ENCODE data around the gene TRAP1.

Gene TRAP1

DNA sequence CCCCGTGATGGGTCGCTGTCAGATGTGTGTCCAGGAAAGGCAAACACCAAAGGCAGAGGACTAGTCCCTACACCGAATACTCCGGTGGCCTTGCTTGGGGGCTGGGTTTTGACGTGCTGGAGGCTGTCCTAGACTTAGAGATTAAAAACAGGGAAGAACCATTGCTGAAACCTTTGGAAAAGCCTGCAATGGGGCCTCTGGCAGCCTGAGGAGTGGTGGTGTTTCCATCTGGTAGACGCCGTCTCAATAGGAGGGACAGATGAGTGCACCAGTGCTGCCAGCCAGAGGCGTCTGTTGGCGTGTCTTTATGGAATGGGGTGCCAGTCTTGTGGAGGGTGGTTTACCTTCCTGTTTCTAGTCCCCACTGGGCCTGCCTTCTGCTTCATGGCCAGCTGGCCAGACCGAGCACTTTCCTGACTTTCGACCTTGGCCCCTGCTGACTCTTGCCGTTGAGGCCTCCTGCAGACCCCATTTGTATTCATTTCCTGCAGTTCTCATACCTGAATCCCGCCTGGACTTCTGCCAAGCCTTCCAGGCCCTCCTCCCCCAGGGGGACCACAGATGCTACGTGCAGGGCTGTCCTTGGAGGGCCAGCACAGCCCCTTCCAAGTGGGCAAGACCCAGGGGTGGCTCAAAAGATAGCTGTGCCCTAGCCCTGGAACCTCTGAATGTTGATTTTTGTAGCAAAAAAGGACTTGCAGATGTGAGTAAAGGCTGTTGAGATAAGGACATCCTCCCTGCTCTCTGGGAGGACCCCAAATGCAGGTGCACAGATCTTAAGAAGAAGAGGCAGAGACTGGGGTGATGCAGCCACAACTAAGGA is 64.7 kb downstream of the TRAP1 start:
- no peak for DNase-seq (ENCODE audit: low read depth in 4 of 4, low spot score in 1 of 4)

GRCh38 chr16:3651461-3652372 is 65.6 kb downstream of the TRAP1 start:
- DNase-seq (ENCODE audit: low read depth in 4 of 4, low spot score in 1 of 4), result no peak

DNA sequence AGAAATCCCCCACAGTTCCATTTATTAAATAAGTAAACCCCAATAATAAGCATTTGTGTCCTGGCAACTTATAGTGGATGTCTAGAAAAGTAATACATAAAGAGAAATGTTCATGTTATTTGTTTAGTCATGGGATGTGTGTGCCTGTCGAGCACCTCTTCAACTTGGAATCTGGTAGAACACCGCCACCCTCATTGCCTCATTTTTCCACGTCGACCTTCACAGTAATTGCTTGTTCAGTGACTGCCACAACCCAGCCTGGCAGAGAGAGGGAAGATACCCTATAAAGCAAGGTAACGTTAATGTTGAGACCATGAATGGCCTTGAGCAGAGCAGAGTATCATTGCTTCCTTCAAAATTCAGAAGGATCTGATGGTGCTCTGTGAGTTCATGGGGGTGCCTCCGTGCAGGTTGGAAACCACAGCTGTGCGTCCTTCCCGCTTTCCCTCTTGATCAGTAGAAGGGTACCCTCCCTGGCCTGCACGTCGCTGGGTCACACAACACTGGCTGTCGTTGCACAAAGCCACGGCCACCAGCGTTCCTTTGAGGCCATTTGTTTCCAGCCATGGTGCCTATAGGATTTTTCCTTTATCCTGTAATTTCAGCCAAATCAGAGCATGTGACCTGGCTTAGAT is 66.6 kb downstream of the TRAP1 start:
- DNase-seq (ENCODE audit: low read depth in 4 of 4, low spot score in 1 of 4), result no peak

DNA sequence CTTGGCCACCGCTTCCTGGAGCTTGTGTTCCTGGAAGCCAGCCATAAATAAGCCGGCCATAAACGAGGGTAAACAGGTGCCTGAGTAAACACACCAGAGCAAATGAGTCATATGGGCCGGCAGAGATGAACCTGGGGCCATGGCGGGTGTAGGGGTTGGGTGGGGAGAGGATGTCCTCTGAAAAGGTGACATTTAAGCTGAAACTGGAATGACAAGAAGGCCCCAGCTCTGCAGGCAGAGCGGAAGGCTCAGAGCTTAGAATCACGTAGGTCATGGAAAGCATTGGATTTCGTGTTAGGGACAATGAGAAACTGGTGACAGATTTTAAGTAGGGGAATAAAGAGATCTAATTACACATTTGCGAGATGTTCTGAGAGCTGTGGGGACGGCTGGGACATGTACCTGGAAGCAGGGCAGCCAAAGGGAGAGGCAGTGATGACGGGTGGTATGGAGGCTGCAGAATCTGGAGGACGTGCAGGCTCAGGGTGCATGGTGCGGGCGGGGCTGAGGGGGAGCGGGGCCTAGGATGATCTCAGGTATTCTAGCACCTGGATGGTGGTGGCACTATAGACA is 70.9 kb downstream of the TRAP1 start:
- DNase-seq (ENCODE audit: low read depth in 4 of 4, low spot score in 1 of 4), result no peak

DNA sequence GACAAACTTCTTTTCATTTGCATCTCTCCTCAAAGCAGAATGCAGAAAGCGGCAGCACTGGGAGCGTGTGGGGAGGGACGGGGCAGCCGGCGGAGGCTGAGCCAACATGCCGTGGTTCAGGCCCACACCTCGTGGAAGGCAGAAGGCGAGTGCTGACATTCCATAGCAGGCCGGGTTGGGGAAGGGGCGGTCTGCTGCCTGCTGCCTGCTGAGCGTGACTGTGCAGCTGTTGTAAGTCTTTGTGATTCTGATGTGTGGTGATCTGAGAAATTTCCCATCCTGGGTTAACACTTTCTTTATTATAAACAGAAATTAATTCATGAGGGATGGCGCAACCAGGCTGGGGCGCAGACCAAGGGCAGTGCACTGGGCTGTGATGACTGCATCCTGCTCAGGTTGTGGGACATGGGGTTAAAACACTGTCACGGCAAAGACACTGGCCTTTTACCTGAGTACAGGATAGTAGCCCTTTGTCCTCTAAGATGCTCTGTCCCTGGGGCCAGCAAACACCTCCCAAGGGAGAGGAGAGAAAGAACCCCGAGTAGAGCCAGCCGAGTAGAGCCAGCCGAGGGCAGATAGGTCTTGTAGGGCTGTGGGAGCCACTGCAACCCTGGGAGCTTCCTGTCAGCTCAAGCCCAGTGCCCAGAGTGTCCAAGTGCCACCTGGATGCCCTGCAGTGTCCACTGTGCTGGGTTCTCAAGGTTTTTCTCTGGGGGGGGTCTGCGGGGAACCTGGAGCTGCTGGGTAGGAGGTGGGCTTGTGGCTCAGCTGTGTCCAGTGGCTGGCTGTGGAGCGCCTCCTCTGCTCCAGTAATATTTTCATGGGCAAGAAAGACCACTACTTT is 71.6 kb downstream of the TRAP1 start:
- DNase-seq (ENCODE audit: low read depth in 4 of 4, low spot score in 1 of 4), result no peak

- DNase-seq (ENCODE audit: low read depth in 4 of 4, low spot score in 1 of 4), result no peak
These were observed 72.2 kb downstream of the TRAP1 start for GRCh38 chr16:3645108-3645503.

DNA sequence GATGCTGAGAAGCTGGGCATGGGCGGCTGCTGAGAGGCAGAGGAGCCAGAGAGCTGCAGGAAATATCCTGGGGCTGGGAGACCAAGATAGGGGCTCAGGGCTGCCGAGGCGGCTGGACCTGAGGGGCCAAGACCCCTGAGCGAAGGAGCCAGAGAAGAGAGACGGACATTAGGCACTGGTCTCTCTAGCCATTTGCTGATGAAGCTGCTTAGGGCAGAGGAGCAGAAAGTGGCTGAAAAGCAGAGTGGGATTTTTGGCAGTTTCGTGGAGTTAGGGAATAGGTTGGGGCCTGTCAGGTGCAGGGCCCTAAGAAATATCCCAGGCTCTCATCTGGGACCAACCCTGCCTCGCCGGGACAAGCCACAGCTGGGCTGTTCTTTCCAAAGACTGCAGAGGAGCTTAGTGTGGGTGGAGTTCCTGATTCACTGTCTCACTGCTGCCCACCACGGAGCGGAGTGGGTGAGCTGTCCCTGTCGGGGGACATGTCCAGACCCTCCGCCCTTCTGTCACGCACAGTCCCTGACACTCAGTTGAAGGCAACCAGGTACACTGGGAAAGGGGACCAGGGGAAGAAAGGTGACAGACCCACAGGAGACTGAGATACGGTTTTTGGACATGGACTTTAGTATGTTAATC is 74.1 kb downstream of the TRAP1 start:
- no peak for DNase-seq (ENCODE audit: low read depth in 4 of 4, low spot score in 1 of 4)

DNA sequence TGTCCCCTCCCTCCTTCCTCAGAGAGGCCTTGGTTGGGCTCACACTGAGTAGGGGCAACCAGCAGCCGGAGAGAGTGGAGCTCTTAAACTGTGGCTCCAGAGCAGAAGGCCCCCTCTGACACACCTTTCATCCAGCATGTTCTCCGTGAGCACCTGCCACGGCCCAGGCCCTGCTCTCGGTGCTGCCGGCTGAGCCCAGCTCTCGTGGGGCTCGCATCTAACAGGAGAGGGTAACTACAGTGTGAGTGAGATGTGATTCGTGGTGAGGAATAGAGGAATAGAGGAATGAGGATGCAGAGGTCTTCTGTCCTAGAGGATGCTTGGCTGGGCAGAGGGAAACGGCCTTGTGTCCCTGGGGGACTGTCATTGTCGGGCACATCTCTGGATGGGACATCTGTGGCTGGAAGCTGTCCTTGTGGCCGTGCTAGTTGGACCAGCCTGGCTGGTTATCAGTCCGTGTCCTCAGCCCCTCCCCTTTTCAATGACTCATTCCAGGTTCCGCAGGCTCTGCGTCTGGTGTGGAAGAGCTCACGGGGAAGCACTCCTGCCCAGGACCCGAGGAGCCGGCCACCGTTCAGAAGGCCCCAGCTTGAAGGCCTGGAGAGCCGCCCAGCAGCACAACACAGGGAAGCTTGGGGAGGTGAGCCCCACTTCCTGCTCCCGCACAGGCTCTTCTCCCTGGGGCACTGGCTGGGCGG is 74.8 kb downstream of the TRAP1 start:
- no peak for DNase-seq (ENCODE audit: low read depth in 4 of 4, low spot score in 1 of 4)

DNA sequence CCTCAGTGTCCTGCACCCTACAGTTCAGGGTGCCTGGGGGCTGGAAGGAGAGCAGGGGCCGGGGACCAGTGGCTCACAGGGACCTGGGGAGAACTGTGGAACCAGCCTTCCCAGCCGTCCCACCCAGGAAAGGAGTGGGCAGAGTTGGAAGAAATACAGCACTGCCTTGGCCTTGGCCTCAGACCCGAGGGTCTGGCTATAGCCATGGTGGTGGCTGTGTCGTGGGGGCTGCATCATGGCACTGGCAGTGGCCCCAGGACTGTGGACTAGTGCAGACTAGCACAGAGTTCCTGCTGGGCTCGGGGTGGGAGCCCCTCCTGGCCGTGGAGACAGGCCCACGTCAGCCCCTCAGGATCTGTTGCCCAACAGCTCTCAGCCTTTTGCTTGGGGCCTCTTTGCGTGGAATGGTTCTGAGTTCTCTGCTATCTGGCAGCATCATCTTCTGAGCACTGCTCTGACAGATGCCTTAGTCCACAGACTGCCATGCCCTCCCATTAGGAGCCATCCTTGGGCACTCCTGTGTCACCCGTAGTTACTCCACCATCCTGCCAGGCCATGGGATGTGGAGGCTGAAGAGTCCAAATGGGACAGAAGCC is 75.4 kb downstream of the TRAP1 start:
- DNase-seq (ENCODE audit: low read depth in 4 of 4, low spot score in 1 of 4), result no peak

DNA sequence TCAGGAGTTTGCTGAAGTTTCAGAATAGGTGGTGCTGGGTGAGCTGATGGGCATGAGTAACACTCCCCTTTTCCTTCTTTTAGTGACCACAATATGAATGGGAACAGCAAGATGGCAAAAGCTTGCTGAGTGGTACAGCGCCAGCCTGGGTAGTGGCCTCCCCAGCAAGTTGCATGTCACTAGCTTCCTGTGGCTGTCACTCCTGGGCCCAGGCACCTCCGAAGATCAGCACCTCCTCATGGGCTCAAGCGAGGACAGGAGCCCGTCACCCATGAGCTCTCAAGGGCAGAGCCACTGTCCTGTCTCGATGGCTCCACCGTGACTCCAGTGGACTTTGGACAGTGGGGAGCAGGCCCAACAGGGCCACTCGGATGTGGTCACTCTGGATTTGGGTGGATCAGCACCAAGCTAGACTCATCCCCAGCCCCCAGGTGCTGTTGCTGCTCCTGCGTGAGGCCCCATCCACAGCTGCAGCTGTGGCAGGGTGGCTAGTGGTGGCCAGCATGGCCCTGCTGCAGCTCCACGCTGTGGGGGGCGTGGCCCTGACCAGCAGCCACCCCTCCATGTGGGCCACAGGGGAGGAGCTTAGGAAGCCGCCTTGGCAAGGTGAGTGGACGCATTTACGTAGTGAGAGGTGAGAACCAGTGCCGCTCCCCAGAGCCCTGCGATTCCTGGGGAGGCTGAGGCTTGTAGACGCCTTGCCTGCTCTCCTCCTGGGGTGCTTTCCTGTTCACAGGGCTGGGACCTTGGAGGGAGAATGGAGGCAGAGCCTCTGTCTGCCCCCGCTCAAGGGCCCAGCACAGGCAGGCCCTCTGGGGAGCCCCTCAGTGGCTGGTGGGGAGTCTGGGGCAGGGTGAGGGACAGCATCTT is 76.5 kb downstream of the TRAP1 start:
- DNase-seq (ENCODE audit: low read depth in 4 of 4, low spot score in 1 of 4), result no peak

DNA sequence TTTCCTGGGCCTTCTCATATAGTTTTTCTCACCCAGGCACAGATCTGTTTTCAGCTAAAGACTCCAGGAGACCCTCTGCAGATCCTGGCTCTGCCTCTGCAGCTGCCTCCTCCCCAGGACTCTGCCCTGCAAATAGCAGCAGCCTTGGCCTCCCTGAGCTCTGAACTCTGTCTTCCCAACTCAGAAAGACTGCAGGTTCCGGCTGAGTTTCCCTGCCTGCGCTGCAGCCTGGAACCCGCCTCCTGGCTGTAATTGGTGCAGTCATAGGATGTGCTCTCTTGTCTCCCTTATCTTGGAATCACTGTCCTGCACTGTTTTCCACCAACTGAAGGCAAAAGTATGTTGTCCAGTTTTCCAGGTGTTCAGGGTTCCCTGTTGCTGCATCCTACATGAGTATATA is 77.1 kb downstream of the TRAP1 start:
- no peak for DNase-seq (ENCODE audit: low read depth in 4 of 4, low spot score in 1 of 4)

DNA sequence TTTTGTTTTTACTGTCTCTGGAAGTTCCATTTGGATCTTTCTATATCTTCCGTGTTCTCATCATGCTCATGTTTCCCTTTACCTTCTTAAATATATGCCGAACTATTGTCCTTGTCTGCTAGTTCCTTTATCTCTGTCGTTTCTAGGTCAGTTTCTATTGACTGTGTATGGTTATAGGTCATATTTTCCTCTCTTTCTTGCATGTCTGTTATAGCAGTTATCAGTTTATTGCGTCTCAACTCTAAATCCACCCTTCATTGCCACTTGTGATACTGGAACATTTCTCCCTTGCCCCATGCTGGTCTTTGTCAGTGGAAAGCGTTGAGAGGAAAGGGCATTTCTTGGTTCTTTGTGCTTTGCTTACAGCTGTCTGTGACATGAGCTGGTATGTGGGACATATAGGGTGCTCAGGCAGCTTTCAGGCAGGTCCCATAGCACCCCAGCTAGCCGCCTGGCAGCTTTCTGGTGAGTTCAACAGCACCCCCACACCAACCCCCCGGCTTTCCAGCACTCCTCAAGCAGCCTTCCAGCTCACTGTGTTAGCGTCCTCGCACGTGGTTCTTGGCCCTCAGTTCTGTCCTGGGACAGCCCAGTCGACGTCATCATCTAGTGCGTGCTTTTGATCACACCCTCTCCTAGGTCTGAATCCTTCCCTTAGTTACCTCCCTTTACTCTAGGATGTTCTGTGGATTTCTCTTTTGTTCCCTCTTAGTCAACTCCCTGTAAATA is 78.2 kb downstream of the TRAP1 start:
- DNase-seq (ENCODE audit: low read depth in 4 of 4, low spot score in 1 of 4), result no peak

DNA sequence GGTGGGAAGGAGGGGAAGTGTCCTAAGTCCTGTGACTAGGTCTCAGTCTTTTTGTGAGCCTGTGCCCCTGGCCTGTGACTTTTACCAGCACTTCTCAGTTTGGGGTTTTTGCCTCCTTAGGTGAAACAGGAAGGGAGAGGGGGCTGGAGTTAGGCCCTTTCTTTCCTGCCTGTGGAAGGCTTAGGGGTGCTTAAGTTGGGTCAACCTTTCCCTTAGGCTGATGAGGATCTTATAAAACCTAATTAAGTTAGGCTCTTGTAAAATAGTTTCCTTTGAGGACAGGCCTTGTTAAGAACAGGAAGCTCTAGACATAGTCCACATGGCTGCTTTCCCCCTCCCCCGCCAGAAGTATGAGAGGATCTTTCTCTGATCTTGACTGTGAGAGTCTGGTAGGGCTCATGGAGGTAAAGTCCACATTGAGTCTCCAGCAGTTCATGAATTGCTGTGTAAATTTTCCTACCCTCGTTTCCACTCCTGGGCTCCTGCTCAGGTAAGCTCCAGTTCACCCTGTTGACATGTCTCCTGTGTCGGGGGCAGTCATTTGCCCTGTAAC is 79.9 kb downstream of the TRAP1 start:
- DNase-seq (ENCODE audit: low read depth in 4 of 4, low spot score in 1 of 4), result peak in 2 of 4 experiments; percentile 2 to 13

DNA sequence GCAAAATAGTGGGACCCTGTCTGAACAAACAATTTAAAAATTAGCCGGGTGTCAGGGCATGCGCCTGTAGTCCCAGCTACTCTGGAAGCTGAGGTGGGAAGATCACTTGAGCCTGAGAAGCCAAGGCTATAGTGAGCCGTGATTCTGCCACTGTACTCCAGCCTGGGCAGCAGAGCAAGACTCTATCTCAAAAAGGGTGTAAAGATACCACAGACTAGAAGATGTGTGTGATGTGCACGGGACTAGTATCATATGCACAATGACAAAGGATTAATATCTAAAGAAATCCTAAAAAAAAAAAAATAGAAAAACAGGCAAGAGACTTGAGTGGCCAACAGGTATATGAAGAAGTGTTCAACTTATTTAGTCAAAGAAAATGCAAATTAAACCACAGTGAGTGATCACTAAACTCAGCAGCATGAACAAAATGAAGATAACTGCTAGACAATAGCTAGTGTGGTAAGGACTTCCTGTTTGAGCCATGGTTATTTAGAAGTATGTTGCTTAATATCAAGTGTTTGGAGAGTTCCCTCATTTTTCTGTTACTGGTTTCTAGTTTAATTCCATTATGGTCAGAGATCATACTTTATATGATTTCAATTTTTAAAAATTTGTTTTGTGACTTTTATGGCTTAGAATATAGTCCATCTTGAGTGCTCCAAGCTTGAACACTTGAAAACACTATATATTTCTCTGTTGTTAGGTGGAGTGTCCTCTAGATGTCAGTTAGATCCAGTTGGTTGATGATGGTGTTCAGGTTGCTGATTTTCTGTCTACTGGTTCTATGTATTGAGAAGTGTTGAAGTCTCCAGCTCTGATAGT is 91.2 kb downstream of the TRAP1 start:
- DNase-seq (ENCODE audit: low read depth in 4 of 4, low spot score in 1 of 4), result no peak

- no peak for DNase-seq (ENCODE audit: low read depth in 4 of 4, low spot score in 1 of 4)
These were observed 92.0 kb downstream of the TRAP1 start for GRCh38 chr16:3625331-3625730.

DNA sequence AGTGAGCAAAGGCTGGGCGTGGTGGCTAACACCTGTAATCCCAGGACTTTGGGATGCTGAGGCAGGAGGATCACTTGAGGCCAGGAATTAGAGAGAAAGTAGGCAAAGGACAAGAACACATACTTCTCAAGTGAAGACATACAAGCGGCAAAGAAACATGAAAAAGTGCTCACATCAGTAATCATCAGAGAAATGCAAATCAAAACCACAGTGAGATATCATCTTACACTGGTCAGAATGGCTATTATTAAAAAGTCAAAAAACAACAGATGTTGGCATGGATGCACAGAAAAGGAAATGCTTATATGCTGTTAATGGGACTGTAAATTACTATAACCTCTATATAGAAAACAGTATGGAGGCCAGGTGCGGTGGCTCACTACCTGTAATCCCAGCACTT is 93.7 kb downstream of the TRAP1 start:
- DNase-seq (ENCODE audit: low read depth in 4 of 4, low spot score in 1 of 4), result no peak

Measured in stimulated activated CD4-positive, alpha-beta T cell treated with anti-CD3 and anti-CD28 coated beads, Interleukin-1b, Interleukin-23, amount 100 ng/mL, for 24 hours (primary cell).